Measurements from ENCODE around the gene HCRTR1. TPM values are rescaled to one million over a fixed set of nuclear protein-coding genes. Genes with fewer than 3 reads are reported as not detected.

HCRTR1 gene
- total RNA-seq, 4 donors from 2014 or later = 0.40 to 5.6 (median 1.3) TPM

DNA sequence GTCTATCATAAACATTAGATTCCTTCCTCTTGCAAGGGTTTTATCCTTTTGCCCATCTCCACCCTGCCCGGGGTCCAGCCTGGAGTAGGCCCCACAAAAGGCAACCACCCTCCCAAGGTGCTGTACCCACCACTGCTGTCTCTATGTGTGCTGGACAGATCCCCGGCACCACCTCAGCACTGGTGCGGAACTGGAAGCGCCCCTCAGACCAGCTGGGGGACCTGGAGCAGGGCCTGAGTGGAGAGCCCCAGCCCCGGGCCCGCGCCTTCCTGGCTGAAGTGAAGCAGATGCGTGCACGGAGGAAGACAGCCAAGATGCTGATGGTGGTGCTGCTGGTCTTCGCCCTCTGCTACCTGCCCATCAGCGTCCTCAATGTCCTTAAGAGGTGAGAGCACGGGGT lies 5.9 kb downstream of the HCRTR1 start:
- no peak for DNase-seq
- intact Hi-C loops (cut with DNase I) = no loop called here
- 94 to 98% methylated on average over 10 to 12 of the region's 12 CpGs for WGBS, 2 donors
- Histone ChIP-seq H3K27ac (no peak overlapping the region), H3K4me1 (peaks cover 25 to 42% of the 10 kb centered on the region in 2 donors), H3K9me3 (no peaks in the 10 kb centered on the region), H3K4me3 (replicated peaks in 1 of 3) (no peak overlapping the region), H3K27me3 (no peaks in the 10 kb centered on the region), H3K36me3 (no peaks in the 10 kb centered on the region)
- TF ChIP-seq POLR2A (IDR thresholded peaks at IDR 0.05) = no peak
- TF ChIP-seq, protein P1, sequence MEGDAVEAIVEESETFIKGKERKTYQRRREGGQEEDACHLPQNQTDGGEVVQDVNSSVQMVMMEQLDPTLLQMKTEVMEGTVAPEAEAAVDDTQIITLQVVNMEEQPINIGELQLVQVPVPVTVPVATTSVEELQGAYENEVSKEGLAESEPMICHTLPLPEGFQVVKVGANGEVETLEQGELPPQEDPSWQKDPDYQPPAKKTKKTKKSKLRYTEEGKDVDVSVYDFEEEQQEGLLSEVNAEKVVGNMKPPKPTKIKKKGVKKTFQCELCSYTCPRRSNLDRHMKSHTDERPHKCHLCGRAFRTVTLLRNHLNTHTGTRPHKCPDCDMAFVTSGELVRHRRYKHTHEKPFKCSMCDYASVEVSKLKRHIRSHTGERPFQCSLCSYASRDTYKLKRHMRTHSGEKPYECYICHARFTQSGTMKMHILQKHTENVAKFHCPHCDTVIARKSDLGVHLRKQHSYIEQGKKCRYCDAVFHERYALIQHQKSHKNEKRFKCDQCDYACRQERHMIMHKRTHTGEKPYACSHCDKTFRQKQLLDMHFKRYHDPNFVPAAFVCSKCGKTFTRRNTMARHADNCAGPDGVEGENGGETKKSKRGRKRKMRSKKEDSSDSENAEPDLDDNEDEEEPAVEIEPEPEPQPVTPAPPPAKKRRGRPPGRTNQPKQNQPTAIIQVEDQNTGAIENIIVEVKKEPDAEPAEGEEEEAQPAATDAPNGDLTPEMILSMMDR (IDR thresholded peaks at IDR 0.05) = no peak

DNA sequence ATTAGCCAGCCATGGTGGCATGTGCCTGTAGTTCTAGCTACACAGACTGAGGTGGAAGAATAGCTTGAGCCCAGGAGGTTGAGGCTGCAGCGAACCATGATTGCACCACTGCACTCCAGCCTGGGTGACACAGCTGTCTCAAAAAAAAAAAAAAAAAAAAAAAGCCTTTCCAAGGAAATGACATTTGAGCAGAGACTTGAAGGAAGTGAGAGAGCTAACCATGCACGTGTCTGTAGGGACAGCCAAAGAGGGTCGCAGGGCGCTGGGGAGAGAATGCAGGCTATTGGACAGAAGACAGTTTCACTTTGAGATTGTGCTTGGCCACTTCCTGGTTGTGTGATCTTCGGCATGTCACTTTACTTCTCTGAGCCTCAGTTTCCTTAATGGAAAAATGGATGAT lies 6.8 kb downstream of the HCRTR1 start:
- TF ChIP-seq, protein P1 (IDR thresholded peaks at IDR 0.05) = no peak
- no peak for TF ChIP-seq POLR2A (IDR thresholded peaks at IDR 0.05)
- H3K36me3 ChIP-seq = peaks cover 4 to 8% of the 10 kb centered on the region in 2 donors
- peaks cover 34 to 48% of the 10 kb centered on the region in 2 donors for H3K4me1 ChIP-seq
- peak overlapping the region in 1 of 3 donors; percentile 10 for H3K27ac ChIP-seq
- H3K27me3 ChIP-seq = no peaks in the 10 kb centered on the region
- DNase-seq = no peak
- 71 to 85% methylated on average over 5 of the region's 5 CpGs for WGBS, 2 donors
- intact Hi-C loops (cut with DNase I) = no loop called here
- no peaks in the 10 kb centered on the region for H3K9me3 ChIP-seq
- no peak overlapping the region for H3K4me3 ChIP-seq (replicated peaks in 1 of 3)

- DNase-seq = no peak
- Histone ChIP-seq H3K4me3 (replicated peaks in 1 of 3) (no peak overlapping the region), H3K27me3 (no peaks in the 10 kb centered on the region), H3K9me3 (no peaks in the 10 kb centered on the region), H3K4me1 (peaks cover 40 to 50% of the 10 kb centered on the region in 2 donors), H3K27ac (peak overlapping the region; percentile 96 to 99 (median 99)), H3K36me3 (peaks cover 4 to 14% of the 10 kb centered on the region in 2 donors)
- intact Hi-C loops (cut with DNase I) = no loop called here
- TF ChIP-seq, protein P1 (IDR thresholded peaks at IDR 0.05) = no peak
- TF ChIP-seq POLR2A (IDR thresholded peaks at IDR 0.05) = no peak
- 92 to 94% methylated on average over 14 to 15 of the region's 16 CpGs for WGBS, 2 donors
Observed at GRCh38 chr1:31624731-31625514, 7.4 kb downstream of the HCRTR1 start.

- Histone ChIP-seq H3K4me3 (replicated peaks in 1 of 3) (no peak overlapping the region), H3K27me3 (no peaks in the 10 kb centered on the region), H3K27ac (peak overlapping the region; percentile 96 to 99 (median 99)), H3K4me1 (peaks cover 44 to 56% of the 10 kb centered on the region in 2 donors), H3K36me3 (peaks cover 11 to 22% of the 10 kb centered on the region in 2 donors), H3K9me3 (no peaks in the 10 kb centered on the region)
- TF ChIP-seq, protein P1 (IDR thresholded peaks at IDR 0.05) = no peak
- TF ChIP-seq POLR2A (IDR thresholded peaks at IDR 0.05) = no peak
- 84 to 85% methylated on average over 4 of the region's 4 CpGs for WGBS, 2 donors
- intact Hi-C loops (cut with DNase I) = no loop called here
- peak in 1 of 2 donors; percentile 33 for DNase-seq
Observed at GRCh38 chr1:31625561-31626222, 8.2 kb downstream of the HCRTR1 start.

Measured in thyroid gland (tissue), 4 donors.